Stimulated activated CD4-positive, alpha-beta T cell treated with anti-CD3 and anti-CD28 coated beads, Interleukin-15, amount 100 ng/mL, for 1 hour (primary cell): Measurements from ENCODE around the gene GPR132.

Experiments used
- DNase-seq, 2 donors: peaks; one replicate each; pipeline ENCODE4 v3.0.0-alpha.2; 2020; ENCODE audit warnings: low read depth in 1 of 2, low spot score in 1 of 2

Gene GPR132

GRCh38 chr14:105063056-105063455, 2.2 kb downstream of the GPR132 start:
- DNase-seq = no peak

GRCh38 chr14:105062048-105062433, 3.2 kb downstream of the GPR132 start:
- DNase-seq = no peak

- DNase-seq = peak in 1 of 2 donors; percentile 56
Observed at GRCh38 chr14:105061428-105062047, 3.7 kb downstream of the GPR132 start.

GRCh38 chr14:105060751-105061427, 4.3 kb downstream of the GPR132 start:
- DNase-seq = no peak

- DNase-seq = no peak
Observed at GRCh38 chr14:105059925-105060565, 5.2 kb downstream of the GPR132 start.

GRCh38 chr14:105059035-105059924, 6.0 kb downstream of the GPR132 start:
- DNase-seq = no peak

- no peak for DNase-seq
Observed at GRCh38 chr14:105058521-105059034, 6.7 kb downstream of the GPR132 start.

- DNase-seq = no peak
Observed at GRCh38 chr14:105056303-105056831, 8.9 kb downstream of the GPR132 start.

- DNase-seq = no peak
Observed at GRCh38 chr14:105055736-105056302, 9.4 kb downstream of the GPR132 start.

GRCh38 chr14:105055334-105055733, 9.9 kb downstream of the GPR132 start:
- no peak for DNase-seq

GRCh38 chr14:105053996-105054395, 11.2 kb downstream of the GPR132 start:
- DNase-seq = no peak

- no peak for DNase-seq
Observed at GRCh38 chr14:105053421-105053820, 11.8 kb downstream of the GPR132 start.

- DNase-seq = no peak
Observed at GRCh38 chr14:105052110-105052458, 13.1 kb downstream of the GPR132 start.

- no peak for DNase-seq
Observed at GRCh38 chr14:105051182-105052109, 13.8 kb downstream of the GPR132 start.

GRCh38 chr14:105050551-105050897, 14.7 kb downstream of the GPR132 start:
- no peak for DNase-seq

- DNase-seq = no peak
Observed at GRCh38 chr14:105049753-105050550, 15.3 kb downstream of the GPR132 start.

GRCh38 chr14:105047283-105048016, 17.8 kb downstream of the GPR132 start:
- no peak for DNase-seq

- no peak for DNase-seq
Observed at GRCh38 chr14:105046891-105047282, 18.3 kb downstream of the GPR132 start.
